ENCODE data around the gene MEGF11.

MEGF11 gene

GRCh38 chr15:66240240-66240794 is 13.2 kb downstream of the MEGF11 start:
- Histone ChIP-seq H3K9me3 (ENCODE audit: control insufficient read depth, low read length) (no peaks in the 10 kb centered on the region), H3K27ac (ENCODE audit: insufficient read depth, low read depth, low read length, poor library complexity, severe bottlenecking) (no peak overlapping the region), H3K27me3 (ENCODE audit: control insufficient read depth, insufficient read depth, low read length, poor library complexity, severe bottlenecking) (no peaks in the 10 kb centered on the region), H3K4me3 (ENCODE audit: insufficient read depth, low read depth, low read length) (no peak overlapping the region), H3K4me1 (ENCODE audit: control insufficient read depth, insufficient read depth, low read length) (no peaks in the 10 kb centered on the region), H3K36me3 (ENCODE audit: control insufficient read depth, insufficient read depth, low read length) (no peaks in the 10 kb centered on the region)
- 93% methylated on average over 9 of the region's 9 CpGs for WGBS, 2 experiments

GRCh38 chr15:66239514-66239913 is 14.0 kb downstream of the MEGF11 start:
- H3K27me3 ChIP-seq (ENCODE audit: control insufficient read depth, insufficient read depth, low read length, poor library complexity, severe bottlenecking): no peaks in the 10 kb centered on the region
- no peaks in the 10 kb centered on the region for H3K4me1 ChIP-seq (ENCODE audit: control insufficient read depth, insufficient read depth, low read length)
- no peaks in the 10 kb centered on the region for H3K9me3 ChIP-seq (ENCODE audit: control insufficient read depth, low read length)
- H3K27ac ChIP-seq (ENCODE audit: insufficient read depth, low read depth, low read length, poor library complexity, severe bottlenecking): no peak overlapping the region
- no peak overlapping the region for H3K4me3 ChIP-seq (ENCODE audit: insufficient read depth, low read depth, low read length)
- 94% methylated on average over 4 of the region's 4 CpGs for WGBS, 2 experiments
- H3K36me3 ChIP-seq (ENCODE audit: control insufficient read depth, insufficient read depth, low read length): no peaks in the 10 kb centered on the region

- H3K4me1 ChIP-seq (ENCODE audit: control insufficient read depth, insufficient read depth, low read length): no peaks in the 10 kb centered on the region
- no peaks in the 10 kb centered on the region for H3K9me3 ChIP-seq (ENCODE audit: control insufficient read depth, low read length)
- no peaks in the 10 kb centered on the region for H3K27me3 ChIP-seq (ENCODE audit: control insufficient read depth, insufficient read depth, low read length, poor library complexity, severe bottlenecking)
- no peak overlapping the region for H3K4me3 ChIP-seq (ENCODE audit: insufficient read depth, low read depth, low read length)
- no peak overlapping the region for H3K27ac ChIP-seq (ENCODE audit: insufficient read depth, low read depth, low read length, poor library complexity, severe bottlenecking)
- no peaks in the 10 kb centered on the region for H3K36me3 ChIP-seq (ENCODE audit: control insufficient read depth, insufficient read depth, low read length)
- WGBS, 2 experiments: 93 to 94% methylated on average over 5 of the region's 5 CpGs
Measured at GRCh38 chr15:66238318-66238717, 15.2 kb downstream of the MEGF11 start.

GRCh38 chr15:66237513-66238235 is 15.9 kb downstream of the MEGF11 start:
- no peak overlapping the region for H3K4me3 ChIP-seq (ENCODE audit: insufficient read depth, low read depth, low read length)
- no peaks in the 10 kb centered on the region for H3K9me3 ChIP-seq (ENCODE audit: control insufficient read depth, low read length)
- H3K27me3 ChIP-seq (ENCODE audit: control insufficient read depth, insufficient read depth, low read length, poor library complexity, severe bottlenecking): no peaks in the 10 kb centered on the region
- H3K4me1 ChIP-seq (ENCODE audit: control insufficient read depth, insufficient read depth, low read length): no peaks in the 10 kb centered on the region
- H3K36me3 ChIP-seq (ENCODE audit: control insufficient read depth, insufficient read depth, low read length): no peaks in the 10 kb centered on the region
- 75 to 76% methylated on average over 10 of the region's 10 CpGs for WGBS, 2 experiments
- no peak overlapping the region for H3K27ac ChIP-seq (ENCODE audit: insufficient read depth, low read depth, low read length, poor library complexity, severe bottlenecking)

GRCh38 chr15:66236806-66237375 is 16.7 kb downstream of the MEGF11 start:
- Histone ChIP-seq H3K27ac (ENCODE audit: insufficient read depth, low read depth, low read length, poor library complexity, severe bottlenecking) (no peak overlapping the region), H3K4me3 (ENCODE audit: insufficient read depth, low read depth, low read length) (no peak overlapping the region), H3K27me3 (ENCODE audit: control insufficient read depth, insufficient read depth, low read length, poor library complexity, severe bottlenecking) (no peaks in the 10 kb centered on the region), H3K36me3 (ENCODE audit: control insufficient read depth, insufficient read depth, low read length) (no peaks in the 10 kb centered on the region), H3K4me1 (ENCODE audit: control insufficient read depth, insufficient read depth, low read length) (no peaks in the 10 kb centered on the region), H3K9me3 (ENCODE audit: control insufficient read depth, low read length) (no peaks in the 10 kb centered on the region)
- WGBS, 2 experiments: 77% methylated on average over 12 of the region's 12 CpGs

GRCh38 chr15:66235866-66236265 is 17.7 kb downstream of the MEGF11 start:
- Histone ChIP-seq H3K4me1 (ENCODE audit: control insufficient read depth, insufficient read depth, low read length) (peaks cover 5% of the 10 kb centered on the region), H3K9me3 (ENCODE audit: control insufficient read depth, low read length) (no peaks in the 10 kb centered on the region), H3K27me3 (ENCODE audit: control insufficient read depth, insufficient read depth, low read length, poor library complexity, severe bottlenecking) (no peaks in the 10 kb centered on the region), H3K27ac (ENCODE audit: insufficient read depth, low read depth, low read length, poor library complexity, severe bottlenecking) (no peak overlapping the region), H3K36me3 (ENCODE audit: control insufficient read depth, insufficient read depth, low read length) (no peaks in the 10 kb centered on the region), H3K4me3 (ENCODE audit: insufficient read depth, low read depth, low read length) (no peak overlapping the region)
- 89 to 92% methylated on average over 2 of the region's 2 CpGs for WGBS, 2 experiments

GRCh38 chr15:66234798-66235197 is 18.8 kb downstream of the MEGF11 start:
- no peak overlapping the region for H3K27ac ChIP-seq (ENCODE audit: insufficient read depth, low read depth, low read length, poor library complexity, severe bottlenecking)
- peaks cover 5% of the 10 kb centered on the region for H3K4me1 ChIP-seq (ENCODE audit: control insufficient read depth, insufficient read depth, low read length)
- no peak overlapping the region for H3K4me3 ChIP-seq (ENCODE audit: insufficient read depth, low read depth, low read length)
- 71 to 74% methylated on average over 9 of the region's 9 CpGs for WGBS, 2 experiments
- no peaks in the 10 kb centered on the region for H3K36me3 ChIP-seq (ENCODE audit: control insufficient read depth, insufficient read depth, low read length)
- no peaks in the 10 kb centered on the region for H3K27me3 ChIP-seq (ENCODE audit: control insufficient read depth, insufficient read depth, low read length, poor library complexity, severe bottlenecking)
- H3K9me3 ChIP-seq (ENCODE audit: control insufficient read depth, low read length): no peaks in the 10 kb centered on the region

GRCh38 chr15:66233487-66234415 is 19.8 kb downstream of the MEGF11 start:
- H3K4me3 ChIP-seq (ENCODE audit: insufficient read depth, low read depth, low read length): no peak overlapping the region
- no peak overlapping the region for H3K27ac ChIP-seq (ENCODE audit: insufficient read depth, low read depth, low read length, poor library complexity, severe bottlenecking)
- peaks cover 5% of the 10 kb centered on the region for H3K4me1 ChIP-seq (ENCODE audit: control insufficient read depth, insufficient read depth, low read length)
- H3K27me3 ChIP-seq (ENCODE audit: control insufficient read depth, insufficient read depth, low read length, poor library complexity, severe bottlenecking): no peaks in the 10 kb centered on the region
- WGBS, 2 experiments: 81 to 83% methylated on average over 14 of the region's 14 CpGs
- H3K36me3 ChIP-seq (ENCODE audit: control insufficient read depth, insufficient read depth, low read length): no peaks in the 10 kb centered on the region
- no peaks in the 10 kb centered on the region for H3K9me3 ChIP-seq (ENCODE audit: control insufficient read depth, low read length)

- Histone ChIP-seq H3K4me3 (ENCODE audit: insufficient read depth, low read depth, low read length) (no peak overlapping the region), H3K27me3 (ENCODE audit: control insufficient read depth, insufficient read depth, low read length, poor library complexity, severe bottlenecking) (no peaks in the 10 kb centered on the region), H3K27ac (ENCODE audit: insufficient read depth, low read depth, low read length, poor library complexity, severe bottlenecking) (no peak overlapping the region), H3K4me1 (ENCODE audit: control insufficient read depth, insufficient read depth, low read length) (peaks cover 5% of the 10 kb centered on the region), H3K9me3 (ENCODE audit: control insufficient read depth, low read length) (no peaks in the 10 kb centered on the region), H3K36me3 (ENCODE audit: control insufficient read depth, insufficient read depth, low read length) (no peaks in the 10 kb centered on the region)
- WGBS, 2 experiments: 89% methylated on average over 3 of the region's 3 CpGs
Measured at GRCh38 chr15:66232267-66232625, 21.3 kb downstream of the MEGF11 start.
